HG02852 (cell line): ENCODE results near the gene JADE1.

ENCODE experiments used
- ATAC-seq: cut with Tn5 transposase; IDR thresholded peaks from one replicate; pipeline ENCODE4 v1.9.1; 2021; ENCODE audit warnings: mild to moderate bottlenecking, moderate library complexity; ENCODE audit not compliant: unreplicated experiment

JADE1 gene

DNA sequence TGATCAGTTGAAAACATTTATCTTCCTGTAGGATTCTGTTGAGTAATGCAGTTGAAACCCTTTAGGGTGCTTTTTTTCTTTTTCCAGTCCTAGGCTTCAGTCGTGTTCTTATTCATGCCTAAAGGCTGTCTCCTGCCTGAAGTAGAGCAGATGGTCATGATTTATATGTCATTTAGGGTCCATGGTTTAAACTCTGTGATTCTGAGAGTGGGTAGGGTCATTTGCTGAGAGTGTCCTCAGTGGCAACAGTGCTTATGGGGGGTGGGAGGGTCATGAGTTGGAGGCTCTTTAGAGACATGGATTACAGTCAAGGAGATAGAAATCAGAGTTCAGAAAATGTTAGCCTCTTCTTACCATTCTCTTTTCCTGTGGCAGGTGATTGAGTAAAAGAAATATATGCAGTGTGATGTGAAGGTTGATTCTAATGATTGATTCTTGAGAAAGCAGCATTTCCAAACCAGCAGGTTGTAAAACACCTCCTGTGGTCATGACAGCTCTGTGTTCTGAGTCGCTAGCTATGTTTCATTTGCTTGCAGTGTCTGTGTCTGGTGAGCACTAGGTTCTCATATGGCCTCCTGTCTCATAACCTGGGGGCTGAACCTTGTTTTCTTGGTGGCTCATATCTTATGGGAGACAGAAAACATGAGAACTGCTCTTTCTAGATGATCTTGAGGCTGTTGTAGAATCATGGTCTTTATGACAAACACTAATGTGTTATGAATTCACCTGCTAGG is 60.4 kb downstream of the JADE1 start:
- no peak for ATAC-seq

DNA sequence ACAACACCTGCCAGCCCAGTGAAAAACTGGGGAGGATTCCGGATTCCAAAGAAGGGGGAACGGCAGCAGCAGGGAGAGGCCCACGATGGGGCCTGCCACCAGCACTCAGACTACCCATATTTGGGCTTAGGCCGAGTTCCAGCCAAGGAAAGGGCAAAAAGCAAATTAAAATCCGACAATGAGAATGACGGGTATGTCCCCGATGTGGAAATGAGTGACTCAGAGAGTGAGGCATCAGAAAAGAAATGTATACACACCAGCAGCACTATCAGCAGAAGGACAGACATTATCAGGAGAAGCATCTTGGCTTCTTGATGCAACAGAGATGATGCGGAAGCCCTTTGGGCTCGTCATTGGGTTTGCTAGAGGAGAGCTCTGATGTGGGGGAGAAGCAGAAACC is 62.4 kb downstream of the JADE1 start:
- ATAC-seq = no peak

DNA sequence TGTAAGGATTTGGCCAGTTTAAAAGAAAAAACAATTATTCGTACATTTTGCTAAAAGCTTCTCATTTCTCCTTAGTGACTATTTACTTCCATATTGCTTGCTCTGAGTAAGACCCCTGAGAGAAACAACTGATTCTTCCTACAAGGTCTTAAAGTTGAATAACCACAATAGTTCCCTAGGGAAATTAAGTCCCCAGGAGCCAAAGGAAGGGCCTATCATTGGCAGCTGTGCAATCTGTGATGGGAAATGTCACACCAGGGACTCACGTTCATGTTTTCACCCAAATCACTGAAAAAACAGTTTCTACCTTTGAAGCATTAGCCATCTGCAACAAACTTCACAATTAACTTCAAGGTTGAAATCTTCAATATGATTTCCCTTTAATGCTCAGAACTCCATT is 66.7 kb downstream of the JADE1 start:
- no peak for ATAC-seq

DNA sequence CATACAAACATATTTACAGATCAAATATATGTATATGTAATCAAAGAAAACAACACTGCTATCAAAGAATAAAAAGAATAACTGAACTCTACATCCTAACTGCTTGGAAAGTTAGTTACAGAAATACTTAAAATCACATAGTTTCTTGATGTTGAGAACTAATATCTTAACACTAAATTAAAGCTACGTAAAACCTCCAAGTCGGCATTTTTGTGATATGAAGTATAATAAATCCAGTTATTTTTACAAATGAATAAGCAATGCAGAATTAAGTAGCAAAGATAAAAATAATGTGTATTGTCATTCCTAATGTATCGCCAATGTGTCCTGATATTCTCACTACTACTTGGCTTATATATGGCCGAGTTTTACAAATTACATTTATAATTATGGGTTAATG is 68.4 kb downstream of the JADE1 start:
- ATAC-seq = no peak

DNA sequence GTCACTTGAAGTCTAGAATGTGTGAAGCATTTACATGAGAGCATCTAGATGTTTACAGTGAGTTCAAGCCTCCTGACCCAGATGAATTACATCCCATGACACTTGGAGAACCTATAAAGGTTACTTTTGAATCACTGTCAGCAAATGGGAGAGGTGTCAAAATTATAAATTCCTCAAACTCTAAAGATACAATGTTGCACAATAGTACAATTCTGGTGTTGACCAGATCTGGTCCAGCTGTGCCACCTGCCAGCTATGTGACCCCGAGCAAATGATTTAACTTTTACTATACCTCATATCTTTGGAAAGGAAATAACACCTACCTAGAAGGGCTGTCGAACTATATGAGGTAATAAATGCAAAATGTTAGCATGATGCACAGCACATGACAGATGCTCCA is 69.8 kb downstream of the JADE1 start:
- ATAC-seq = no peak

DNA sequence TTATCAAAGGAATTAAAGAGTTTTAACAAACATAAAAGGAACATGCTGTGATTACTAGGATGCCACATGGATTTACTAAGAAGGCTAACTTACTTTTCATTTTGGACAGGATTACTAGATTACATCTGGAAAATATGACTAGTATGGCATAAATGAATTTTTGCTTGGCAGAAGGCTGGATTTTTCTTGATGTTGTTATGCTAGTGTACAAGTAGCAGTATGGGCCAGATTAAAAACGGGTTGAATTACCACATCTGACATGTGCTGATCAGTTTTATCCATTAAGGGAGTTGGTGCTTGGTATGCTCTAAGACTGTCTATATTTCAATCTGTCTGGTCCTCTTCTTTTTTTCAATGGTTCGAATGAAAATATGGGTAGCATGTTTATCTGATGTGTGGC is 70.5 kb downstream of the JADE1 start:
- ATAC-seq = no peak

DNA sequence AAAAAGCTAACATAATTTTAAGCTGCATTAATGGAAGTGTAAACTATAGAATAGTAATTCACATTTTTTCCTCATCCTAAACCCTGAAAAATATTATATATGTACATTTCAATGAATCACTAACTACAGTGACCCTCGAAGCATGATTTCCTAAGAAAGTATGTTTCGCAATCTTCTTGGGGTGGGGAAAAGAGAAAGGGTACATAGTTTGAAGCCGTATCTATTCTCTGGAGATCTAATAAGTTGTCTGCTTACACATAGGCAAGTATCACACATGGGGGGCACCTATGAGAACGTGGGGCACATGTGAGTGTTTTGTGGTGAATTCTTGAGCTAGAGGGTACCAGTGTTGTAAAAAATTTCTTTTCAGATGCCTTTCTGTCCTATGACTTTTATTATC is 71.2 kb downstream of the JADE1 start:
- ATAC-seq = no peak

DNA sequence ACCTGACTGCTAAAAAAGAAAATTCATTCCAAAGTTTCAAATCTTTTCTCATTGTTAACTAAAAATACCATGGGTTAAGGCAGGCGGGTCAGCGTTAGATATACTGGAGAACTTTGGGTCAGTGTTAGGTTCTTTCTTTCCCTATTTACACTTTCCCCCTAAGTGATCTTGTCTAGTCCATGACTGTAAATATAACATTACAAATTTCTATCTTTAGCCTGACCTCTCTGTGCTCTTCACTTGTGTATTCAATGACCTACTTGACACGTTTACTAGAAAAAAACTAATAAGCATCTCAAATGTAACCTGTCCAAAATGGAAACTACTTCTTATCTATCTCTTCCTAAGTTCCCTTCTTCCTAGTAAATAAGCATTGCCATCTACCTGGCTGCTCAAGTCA is 95.3 kb downstream of the JADE1 start:
- no peak for ATAC-seq

DNA sequence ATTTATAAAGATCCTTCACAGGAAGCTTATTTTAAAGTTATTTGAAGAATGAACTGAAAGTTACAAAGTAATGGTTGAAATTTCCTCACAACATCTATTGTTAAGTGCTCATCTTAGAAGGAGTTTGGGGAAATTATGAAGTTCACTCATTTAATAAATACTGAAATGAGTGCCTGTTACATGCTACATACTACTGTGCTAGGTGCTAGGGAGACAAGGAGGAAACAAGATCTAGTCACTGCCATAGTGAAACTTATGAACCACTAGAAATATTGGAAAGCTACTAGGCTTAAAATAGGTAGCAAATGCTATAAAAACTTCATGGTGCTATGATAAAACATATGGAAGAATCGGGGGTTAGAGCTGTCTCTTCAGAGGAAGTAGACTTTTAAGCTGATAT is 97.1 kb downstream of the JADE1 start:
- ATAC-seq = no peak

DNA sequence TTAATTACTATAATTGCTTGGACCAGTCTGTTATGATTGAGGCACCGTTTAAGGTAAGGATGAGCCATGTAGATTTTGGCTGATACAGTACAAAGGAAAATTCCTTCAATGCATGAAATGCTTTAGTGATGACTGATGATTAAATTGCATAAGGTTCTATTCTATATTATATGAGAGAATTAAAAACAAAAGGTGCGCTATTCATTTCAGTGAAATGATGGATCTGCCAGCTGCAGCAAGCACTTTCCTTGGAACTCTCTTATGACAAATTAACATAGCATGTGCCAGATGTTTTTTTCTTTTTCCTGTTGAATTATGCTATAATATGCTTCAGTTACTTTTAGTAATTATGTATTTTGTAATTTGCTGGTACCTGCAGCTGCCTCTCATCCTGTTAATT is 98.5 kb downstream of the JADE1 start:
- no peak for ATAC-seq

DNA sequence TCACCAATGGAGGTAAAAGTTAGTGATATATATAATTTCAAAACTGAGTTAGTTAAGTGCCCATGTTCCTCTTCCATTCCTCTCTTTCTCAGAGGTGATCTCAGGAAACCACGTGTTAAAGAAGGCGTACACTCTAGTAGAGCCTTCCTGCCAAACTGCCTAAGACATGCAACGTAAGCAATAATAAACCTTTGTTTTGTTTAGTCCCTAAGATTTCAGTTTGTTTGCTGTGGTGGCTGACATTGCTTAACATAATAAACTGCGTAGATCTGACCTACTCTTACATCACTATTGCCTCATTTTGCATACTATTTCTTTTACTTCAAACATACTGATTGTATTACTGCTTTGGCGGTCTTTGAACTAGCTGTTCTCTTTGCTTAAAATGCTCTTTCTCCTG is 99.2 kb downstream of the JADE1 start:
- no peak for ATAC-seq

DNA sequence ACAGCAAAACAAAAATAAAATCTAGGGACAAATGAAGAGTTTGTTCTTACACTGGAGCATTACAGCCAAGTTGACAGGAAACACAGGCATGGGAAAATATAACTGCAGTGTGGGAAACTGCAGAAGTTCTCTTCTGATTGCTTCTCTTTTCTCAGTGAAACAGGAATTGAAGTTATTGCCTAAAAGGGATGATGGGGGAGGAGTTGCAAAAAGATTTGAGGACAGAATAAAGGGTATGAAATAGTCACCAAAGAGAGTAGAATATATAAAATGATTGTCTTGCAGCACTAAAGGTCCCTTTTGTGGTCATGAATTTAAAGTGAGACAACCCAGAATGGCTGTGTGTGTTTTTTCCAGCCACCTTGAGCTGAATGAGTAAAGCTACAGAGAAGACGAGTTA is 103.7 kb downstream of the JADE1 start:
- no peak for ATAC-seq

DNA sequence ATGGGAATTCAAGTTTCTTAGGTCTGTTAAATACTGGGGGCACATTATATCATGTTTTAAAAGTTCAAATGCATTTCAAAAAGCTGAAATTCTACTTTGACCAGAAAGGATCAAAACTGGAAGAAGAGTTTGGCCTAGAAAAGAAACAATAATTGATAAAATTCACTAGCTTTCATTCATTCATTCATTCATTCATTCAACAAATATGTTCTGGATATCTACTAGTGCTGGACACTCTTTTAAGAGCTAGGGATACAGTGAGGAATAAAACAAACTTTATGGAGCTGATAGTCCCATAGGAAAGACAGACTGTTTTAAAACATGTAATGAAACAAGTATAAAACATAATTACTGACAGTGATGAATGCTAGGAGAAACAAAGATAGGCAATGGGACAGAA is 106.0 kb downstream of the JADE1 start:
- no peak for ATAC-seq

DNA sequence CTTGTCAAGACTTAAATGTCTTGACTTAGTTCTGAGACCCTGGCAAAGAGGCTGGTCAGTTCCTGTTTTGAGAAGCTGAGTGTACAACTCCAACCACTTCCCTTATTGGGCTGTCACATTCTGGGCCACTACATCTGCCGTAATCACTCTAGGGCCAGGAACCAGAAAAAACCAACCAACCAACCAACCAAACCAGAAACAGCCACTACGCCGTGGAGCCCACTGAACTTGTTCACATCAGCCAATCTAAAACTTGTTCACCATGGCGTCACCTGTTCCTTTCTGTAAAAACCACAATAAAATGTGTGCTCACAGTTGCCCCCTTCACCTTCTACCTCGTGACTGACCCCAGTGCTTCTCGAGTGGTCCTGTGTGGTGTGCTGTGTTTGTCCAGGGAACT is 107.3 kb downstream of the JADE1 start:
- peak; percentile 78 for ATAC-seq

DNA sequence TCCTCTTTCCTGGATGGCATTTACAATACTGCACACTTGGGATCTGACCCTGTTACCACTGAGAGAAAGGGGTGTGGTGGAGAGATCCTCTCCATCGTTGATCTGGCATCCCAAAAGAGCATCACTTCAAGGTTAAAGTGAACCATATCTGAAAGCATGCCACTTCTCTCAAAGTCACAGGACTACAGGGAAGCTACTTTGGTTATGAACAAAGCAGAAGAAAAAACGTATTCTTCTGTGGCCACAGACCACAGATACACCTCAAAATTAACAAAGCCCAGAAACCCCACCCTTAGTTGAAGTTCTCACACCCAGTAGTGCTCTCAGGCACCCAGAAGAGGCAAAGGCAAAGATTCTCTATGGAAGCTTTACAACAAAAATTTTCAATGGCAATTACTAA is 108.3 kb downstream of the JADE1 start:
- peak; percentile 83 for ATAC-seq

DNA sequence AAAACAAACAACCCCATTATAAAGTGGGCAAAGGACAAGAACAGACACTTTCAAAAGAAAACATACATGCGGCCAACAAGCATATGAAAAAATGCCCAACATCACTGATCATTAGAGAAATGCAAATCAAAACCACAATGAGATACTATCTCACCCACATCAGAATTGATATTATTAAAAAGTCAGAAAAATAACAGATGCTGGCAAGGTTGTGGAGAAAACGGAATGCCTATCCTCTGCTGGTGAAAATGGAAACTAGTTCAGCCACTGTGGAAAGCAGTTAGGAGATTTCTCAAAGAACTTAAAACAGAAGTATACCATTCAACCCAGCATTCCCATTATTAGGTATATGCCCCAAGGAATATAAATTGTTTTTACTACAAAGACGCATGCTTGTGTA is 112.5 kb downstream of the JADE1 start:
- no peak for ATAC-seq
